Left kidney (tissue), 2 donors: ENCODE measurements around the gene SLC25A21. TPM values are rescaled to one million over a fixed set of nuclear protein-coding genes. Genes with fewer than 3 reads are reported as not detected.
"Not testable (repeated sequence)": the region's sequence is repeated elsewhere in the genome, so short reads cannot be mapped to it uniquely, and the experiment has no call there.

Experiments
- DNase-seq: peaks from one replicate; pipeline ENCODE4 v3.0.0-alpha.2; 2013
- polyA plus RNA-seq: library from polyadenylated mRNA; unstranded; fragments of 120-200 nt; gene quantifications from one replicate; pipeline ENCODE4 v1.2.1, GENCODE V29; 2013; ENCODE audit not compliant: insufficient read length

The SLC25A21 gene
- polyA plus RNA-seq, 1 donor = 4.4 TPM

GRCh38 chr14:36986407-36986806 is 186.0 kb downstream of the SLC25A21 start:
- no peak for DNase-seq

GRCh38 chr14:36981832-36982529 is 190.4 kb downstream of the SLC25A21 start:
- no peak for DNase-seq

- not testable (repeated sequence) for DNase-seq
Measured at GRCh38 chr14:36980413-36980812, 192.0 kb downstream of the SLC25A21 start.

GRCh38 chr14:36979863-36980262 is 192.5 kb downstream of the SLC25A21 start:
- DNase-seq = no peak

- no peak for DNase-seq
Measured at GRCh38 chr14:36976571-36977023, 195.8 kb downstream of the SLC25A21 start.

- DNase-seq = no peak
Measured at GRCh38 chr14:36975834-36976233, 196.6 kb downstream of the SLC25A21 start.

GRCh38 chr14:36974985-36975384 is 197.4 kb downstream of the SLC25A21 start:
- no peak for DNase-seq

GRCh38 chr14:36973806-36974442 is 198.5 kb downstream of the SLC25A21 start:
- DNase-seq = no peak

- no peak for DNase-seq
Measured at GRCh38 chr14:36971263-36971855, 201.0 kb downstream of the SLC25A21 start.

- no peak for DNase-seq
Measured at GRCh38 chr14:36967892-36968555, 204.4 kb downstream of the SLC25A21 start.

- no peak for DNase-seq
Measured at GRCh38 chr14:36955967-36956366, 216.4 kb downstream of the SLC25A21 start.

GRCh38 chr14:36955376-36955775 is 217.0 kb downstream of the SLC25A21 start:
- DNase-seq = no peak

GRCh38 chr14:36952689-36953088 is 219.7 kb downstream of the SLC25A21 start:
- no peak for DNase-seq

GRCh38 chr14:36951380-36951911 is 221.0 kb downstream of the SLC25A21 start:
- DNase-seq = no peak

GRCh38 chr14:36950812-36951211 is 221.6 kb downstream of the SLC25A21 start:
- no peak for DNase-seq

GRCh38 chr14:36949371-36949770 is 223.0 kb downstream of the SLC25A21 start:
- no peak for DNase-seq

- DNase-seq = no peak
Measured at GRCh38 chr14:36948157-36948859, 224.1 kb downstream of the SLC25A21 start.

GRCh38 chr14:36947362-36947761 is 225.0 kb downstream of the SLC25A21 start:
- no peak for DNase-seq

- no peak for DNase-seq
Measured at GRCh38 chr14:36946872-36947271, 225.5 kb downstream of the SLC25A21 start.

- DNase-seq = no peak
Measured at GRCh38 chr14:36944307-36945010, 227.9 kb downstream of the SLC25A21 start.
